GM12892 (cell line): ENCODE results near the gene RAB29.

Experiments used
- POLR2A ChIP-seq: IDR thresholded peaks from 2 replicates; pipeline ENCODE4 v1.6.1; 2011; ENCODE audit warnings: low read depth, low read length, control low read depth
- POLR2AphosphoS5 ChIP-seq: IDR thresholded peaks from 2 replicates; pipeline ENCODE4 v1.6.1; 2011; ENCODE audit warnings: low read depth, low read length, control low read depth
- TAF1 ChIP-seq: IDR thresholded peaks from 2 replicates; pipeline ENCODE4 v1.6.1; 2011; ENCODE audit warnings: low read depth, mild to moderate bottlenecking, control low read depth, low read length, borderline replicate concordance

DNA sequence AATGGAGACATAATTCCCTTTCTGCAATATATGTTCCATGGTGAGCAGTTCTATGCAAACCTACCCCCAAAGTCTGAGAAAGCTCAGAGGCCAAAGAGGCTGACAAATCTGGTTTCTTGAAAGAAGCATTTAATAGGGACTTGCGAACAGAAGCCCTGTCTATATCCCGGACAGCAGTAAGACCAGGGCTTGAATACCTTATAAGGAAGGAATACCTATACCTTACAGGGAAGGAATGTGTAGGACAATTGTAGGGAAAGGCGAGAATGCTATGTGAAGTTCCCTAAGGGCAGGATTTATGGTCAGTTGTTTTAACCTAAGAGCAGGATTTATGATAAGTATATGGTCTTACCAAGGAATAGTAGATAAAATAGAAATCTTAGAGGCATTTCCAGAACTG, 42.7 kb upstream of the RAB29 start:
- TF ChIP-seq POLR2AphosphoS5 = no peak
- TF ChIP-seq POLR2A = no peak
- TF ChIP-seq TAF1 = no peak
